K562 (cell line): ENCODE results near the gene NUSAP1. TPM values are rescaled to one million over a fixed set of nuclear protein-coding genes. Genes with fewer than 3 reads are reported as not detected.

Source experiments
- BRD4 ChIP-seq: fragments of 200-600 bp; sonication (generic); IDR thresholded peaks from 2 replicates; pipeline ENCODE4 v1.6.1; 2017; ENCODE audit warnings: inconsistent platforms
- CHD1 ChIP-seq: fragments of 200-600 bp; sonication (generic); IDR thresholded peaks from one replicate; pipeline ENCODE4 v1.6.1; 2012; ENCODE audit warnings: mild to moderate bottlenecking, moderate library complexity, low read length, inconsistent platforms
- ETS2 ChIP-seq: IDR thresholded peaks from 2 replicates; pipeline ENCODE4 v1.6.1; 2016; ENCODE audit warnings: borderline replicate concordance, missing genetic modification characterization, mild to moderate bottlenecking, moderate library complexity, missing compliant biosample characterization; ENCODE audit not compliant: poor library complexity, severe bottlenecking
- HLTF ChIP-seq: fragments of 450-650 bp; IDR thresholded peaks from 2 replicates; pipeline ENCODE4 v1.6.1; 2016
- KDM5B ChIP-seq: fragments of 200-600 bp; sonication (generic); IDR thresholded peaks from 2 replicates; pipeline ENCODE4 v1.6.1; 2012; ENCODE audit warnings: low read depth, mild to moderate bottlenecking, moderate library complexity, low read length, control low read depth, inconsistent platforms; ENCODE audit not compliant: insufficient replicate concordance
- L3MBTL2 ChIP-seq: fragments of 450-650 bp; IDR thresholded peaks from 2 replicates; pipeline ENCODE4 v1.6.1; 2016; ENCODE audit warnings: mild to moderate bottlenecking, moderate library complexity
- NBN ChIP-seq: fragments of 450-650 bp; IDR thresholded peaks from 2 replicates; pipeline ENCODE4 v1.6.1; 2016; ENCODE audit warnings: low read depth, mild to moderate bottlenecking
- NFRKB ChIP-seq: fragments of 450-650 bp; IDR thresholded peaks from 2 replicates; pipeline ENCODE4 v1.6.1; 2016; ENCODE audit warnings: low read depth
- POLR2B ChIP-seq: fragments of 450-650 bp; IDR thresholded peaks from 2 replicates; pipeline ENCODE4 v1.6.1; 2018; ENCODE audit warnings: low read depth; ENCODE audit not compliant: partially characterized antibody
- RCOR1 ChIP-seq, 2 experiments: IDR thresholded peaks; 2 replicates each; pipeline ENCODE4 v1.6.1; 2012; ENCODE audit warnings: low read depth in 2 of 2, low read length in 2 of 2, borderline replicate concordance in 1 of 2, improper control_type of control experiment in 1 of 2
- SRSF3 ChIP-seq: fragments of 200-400 bp; formaldehyde crosslinking; IDR thresholded peaks from 2 replicates; pipeline ENCODE4 v1.6.1; 2016; ENCODE audit warnings: mild to moderate bottlenecking, low read length, moderate library complexity; ENCODE audit not compliant: insufficient read depth
- TEAD4 ChIP-seq, 2 experiments: sonication (generic) in 1 of 2; formaldehyde crosslinking in 1 of 2; IDR thresholded peaks; 2 replicates each; pipeline versions ENCODE4 v1.6.1 to v1.8.0; 2012 to 2022; ENCODE audit warnings: borderline replicate concordance in 1 of 2, inconsistent platforms in 1 of 2, low read length in 1 of 2, mild to moderate bottlenecking in 1 of 2, missing genetic modification reagents in 1 of 2
- ZEB2 ChIP-seq: fragments of 450-650 bp; IDR thresholded peaks from 2 replicates; pipeline ENCODE4 v1.6.1; 2016
- ZKSCAN3 ChIP-seq: fragments of 250-450 bp; sonication (Bioruptor Pico); IDR thresholded peaks from 2 replicates; pipeline ENCODE4 v1.4.0; 2020
- ZNF282 ChIP-seq: sonication (generic); formaldehyde crosslinking; IDR thresholded peaks from 2 replicates; pipeline ENCODE4 v1.8.1; 2023; ENCODE audit warnings: missing genetic modification reagents
- ZNF431 ChIP-seq: sonication (generic); formaldehyde crosslinking; IDR thresholded peaks from 2 replicates; pipeline ENCODE4 v1.8.0; 2022; ENCODE audit warnings: mild to moderate bottlenecking, missing genetic modification reagents
- polyA plus RNA-seq, 8 experiments: library from polyadenylated mRNA; depleted of rRNA in 4 of 8; stranded (reverse) in 5 of 8; unstranded in 3 of 8; fragments of >200 nt; fragmentation: Nextera tagmentation in 2 of 8; fragmentation: Illumina TruSeq in 1 of 8; extraction: Ambion mirVana in 2 of 8; extraction: Trizol in 1 of 8; gene quantifications; 2 replicates each; pipeline versions ENCODE4 v1.2.1 to v1.2.3, GENCODE V29; 2011 to 2014; ENCODE audit warnings: inconsistent platforms in 1 of 8, missing spikeins in 1 of 8
- total RNA-seq, 7 experiments: library from RNA; depleted of rRNA in 6 of 7; stranded (reverse); fragments of >200 nt in 6 of 7; fragmentation: Illumina TruSeq in 2 of 7; extraction: Trizol in 2 of 7; gene quantifications; 2 replicates each; pipeline versions ENCODE4 v1.2.1 to v1.2.3, GENCODE V29; 2011 to 2021; ENCODE audit warnings: low replicate concordance in 1 of 7
- TF ChIP-seq, protein P1 (sequence below), 2 experiments: fragments of 450-650 bp; conservative IDR thresholded peaks; 2 replicates each; pipeline ENCODE4 v1.6.1; 2017; ENCODE audit warnings: mild to moderate bottlenecking in 2 of 2, moderate library complexity in 2 of 2
- TF ChIP-seq, protein P2 (sequence below): IDR thresholded peaks from 2 replicates; pipeline ENCODE4 v1.6.1; 2011; ENCODE audit not compliant: insufficient read length; ENCODE audit errors: extremely low read depth
- TF ChIP-seq, protein P3 (sequence below): fragments of 450-650 bp; IDR thresholded peaks from 2 replicates; pipeline ENCODE4 v1.6.1; 2016
- TF ChIP-seq, protein P4 (sequence below): fragments of 450-650 bp; IDR thresholded peaks from 2 replicates; pipeline ENCODE4 v1.6.1; 2017; ENCODE audit warnings: antibody characterized with exemption, mild to moderate bottlenecking

NUSAP1 gene
- total and polyA plus RNA-seq, 9 of the 15 experiments (the other 6 are each of a cell fraction or from before 2014, with no cell fraction given): 119 to 266 (median 227) TPM

DNA sequence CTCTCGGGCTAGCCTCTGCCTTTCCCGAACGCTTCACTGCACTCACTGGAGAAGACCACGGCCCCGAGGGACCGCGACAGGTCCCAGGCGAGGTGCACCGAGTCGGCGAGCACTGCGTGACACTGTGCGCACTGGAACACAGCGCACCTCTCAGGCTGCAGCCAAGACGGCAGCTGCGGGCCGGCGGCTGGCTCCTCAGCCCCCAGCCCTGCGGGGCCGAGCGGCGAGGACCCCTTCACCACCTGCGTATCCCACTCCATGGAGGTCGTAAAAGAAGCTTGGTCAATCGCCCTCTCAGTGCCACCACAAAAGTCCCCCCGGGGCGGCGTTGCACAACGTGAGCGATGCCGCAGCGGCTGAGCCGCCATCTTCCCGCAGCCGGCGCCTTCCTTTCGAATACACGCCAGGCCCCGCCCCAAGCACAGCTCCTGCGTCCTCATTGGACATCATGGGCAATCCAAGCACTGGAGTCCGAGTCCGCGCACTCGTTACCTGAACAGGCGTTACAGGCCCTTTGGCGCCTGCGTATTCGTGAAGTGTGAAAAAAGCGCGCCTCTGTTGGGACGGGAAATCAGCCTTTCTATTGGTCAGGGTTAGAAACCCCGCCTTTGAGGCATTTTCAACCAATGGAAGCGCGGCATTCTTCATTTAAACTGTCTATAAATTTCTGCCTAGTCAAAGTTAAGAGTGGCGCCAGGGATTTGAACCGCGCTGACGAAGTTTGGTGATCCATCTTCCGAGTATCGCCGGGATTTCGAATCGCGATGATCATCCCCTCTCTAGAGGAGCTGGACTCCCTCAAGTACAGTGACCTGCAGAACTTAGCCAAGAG lies at the start of gene NUSAP1, which contains the start of gene OIP5 (continued):
- TF ChIP-seq, protein P1, sequence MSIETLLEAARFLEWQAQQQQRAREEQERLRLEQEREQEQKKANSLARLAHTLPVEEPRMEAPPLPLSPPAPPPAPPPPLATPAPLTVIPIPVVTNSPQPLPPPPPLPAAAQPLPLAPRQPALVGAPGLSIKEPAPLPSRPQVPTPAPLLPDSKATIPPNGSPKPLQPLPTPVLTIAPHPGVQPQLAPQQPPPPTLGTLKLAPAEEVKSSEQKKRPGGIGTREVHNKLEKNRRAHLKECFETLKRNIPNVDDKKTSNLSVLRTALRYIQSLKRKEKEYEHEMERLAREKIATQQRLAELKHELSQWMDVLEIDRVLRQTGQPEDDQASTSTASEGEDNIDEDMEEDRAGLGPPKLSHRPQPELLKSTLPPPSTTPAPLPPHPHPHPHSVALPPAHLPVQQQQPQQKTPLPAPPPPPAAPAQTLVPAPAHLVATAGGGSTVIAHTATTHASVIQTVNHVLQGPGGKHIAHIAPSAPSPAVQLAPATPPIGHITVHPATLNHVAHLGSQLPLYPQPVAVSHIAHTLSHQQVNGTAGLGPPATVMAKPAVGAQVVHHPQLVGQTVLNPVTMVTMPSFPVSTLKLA (conservative IDR thresholded peaks at IDR 0.05): peak; percentile 52 to 87
- no peak; the same call in 1 of the 2 replicates for TF ChIP-seq TEAD4 (IDR thresholded peaks at IDR 0.05; ENCODE audit: low read length)
- no peak for TF ChIP-seq TEAD4 (CRISPR knock-in tag; IDR thresholded peaks at IDR 0.05; ENCODE audit: borderline replicate concordance)
- TF ChIP-seq ZEB2: peak; percentile 15
- TF ChIP-seq, protein P2, sequence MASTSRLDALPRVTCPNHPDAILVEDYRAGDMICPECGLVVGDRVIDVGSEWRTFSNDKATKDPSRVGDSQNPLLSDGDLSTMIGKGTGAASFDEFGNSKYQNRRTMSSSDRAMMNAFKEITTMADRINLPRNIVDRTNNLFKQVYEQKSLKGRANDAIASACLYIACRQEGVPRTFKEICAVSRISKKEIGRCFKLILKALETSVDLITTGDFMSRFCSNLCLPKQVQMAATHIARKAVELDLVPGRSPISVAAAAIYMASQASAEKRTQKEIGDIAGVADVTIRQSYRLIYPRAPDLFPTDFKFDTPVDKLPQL: peak; percentile 62
- 0 out of 2 replicates have a peak, but pooled peaks have one; percentile 56 for TF ChIP-seq SRSF3
- TF ChIP-seq POLR2B: peak; percentile 90
- TF ChIP-seq NBN: no peak; the same call in 1 of the 2 replicates
- peak; percentile 86; the same call in 1 of the 2 replicates for TF ChIP-seq HLTF
- peak; percentile 95 for TF ChIP-seq CHD1
- peak in 1 of 2 experiments; percentile 2; a peak in 1 of 4 replicates for TF ChIP-seq RCOR1 (IDR thresholded peaks at IDR 0.05; ENCODE audit: borderline replicate concordance in 1 of 2, low read depth in 2 of 2, low read length in 2 of 2)
- peak; percentile 58; the same call in 1 of the 2 replicates for TF ChIP-seq BRD4
- no peak for TF ChIP-seq ZNF282 (CRISPR knock-in tag)
- TF ChIP-seq, protein P3, sequence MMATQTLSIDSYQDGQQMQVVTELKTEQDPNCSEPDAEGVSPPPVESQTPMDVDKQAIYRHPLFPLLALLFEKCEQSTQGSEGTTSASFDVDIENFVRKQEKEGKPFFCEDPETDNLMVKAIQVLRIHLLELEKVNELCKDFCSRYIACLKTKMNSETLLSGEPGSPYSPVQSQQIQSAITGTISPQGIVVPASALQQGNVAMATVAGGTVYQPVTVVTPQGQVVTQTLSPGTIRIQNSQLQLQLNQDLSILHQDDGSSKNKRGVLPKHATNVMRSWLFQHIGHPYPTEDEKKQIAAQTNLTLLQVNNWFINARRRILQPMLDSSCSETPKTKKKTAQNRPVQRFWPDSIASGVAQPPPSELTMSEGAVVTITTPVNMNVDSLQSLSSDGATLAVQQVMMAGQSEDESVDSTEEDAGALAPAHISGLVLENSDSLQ: peak; percentile 84
- TF ChIP-seq ZKSCAN3 (CRISPR knock-in tag): peak; percentile 89
- TF ChIP-seq, protein P4, sequence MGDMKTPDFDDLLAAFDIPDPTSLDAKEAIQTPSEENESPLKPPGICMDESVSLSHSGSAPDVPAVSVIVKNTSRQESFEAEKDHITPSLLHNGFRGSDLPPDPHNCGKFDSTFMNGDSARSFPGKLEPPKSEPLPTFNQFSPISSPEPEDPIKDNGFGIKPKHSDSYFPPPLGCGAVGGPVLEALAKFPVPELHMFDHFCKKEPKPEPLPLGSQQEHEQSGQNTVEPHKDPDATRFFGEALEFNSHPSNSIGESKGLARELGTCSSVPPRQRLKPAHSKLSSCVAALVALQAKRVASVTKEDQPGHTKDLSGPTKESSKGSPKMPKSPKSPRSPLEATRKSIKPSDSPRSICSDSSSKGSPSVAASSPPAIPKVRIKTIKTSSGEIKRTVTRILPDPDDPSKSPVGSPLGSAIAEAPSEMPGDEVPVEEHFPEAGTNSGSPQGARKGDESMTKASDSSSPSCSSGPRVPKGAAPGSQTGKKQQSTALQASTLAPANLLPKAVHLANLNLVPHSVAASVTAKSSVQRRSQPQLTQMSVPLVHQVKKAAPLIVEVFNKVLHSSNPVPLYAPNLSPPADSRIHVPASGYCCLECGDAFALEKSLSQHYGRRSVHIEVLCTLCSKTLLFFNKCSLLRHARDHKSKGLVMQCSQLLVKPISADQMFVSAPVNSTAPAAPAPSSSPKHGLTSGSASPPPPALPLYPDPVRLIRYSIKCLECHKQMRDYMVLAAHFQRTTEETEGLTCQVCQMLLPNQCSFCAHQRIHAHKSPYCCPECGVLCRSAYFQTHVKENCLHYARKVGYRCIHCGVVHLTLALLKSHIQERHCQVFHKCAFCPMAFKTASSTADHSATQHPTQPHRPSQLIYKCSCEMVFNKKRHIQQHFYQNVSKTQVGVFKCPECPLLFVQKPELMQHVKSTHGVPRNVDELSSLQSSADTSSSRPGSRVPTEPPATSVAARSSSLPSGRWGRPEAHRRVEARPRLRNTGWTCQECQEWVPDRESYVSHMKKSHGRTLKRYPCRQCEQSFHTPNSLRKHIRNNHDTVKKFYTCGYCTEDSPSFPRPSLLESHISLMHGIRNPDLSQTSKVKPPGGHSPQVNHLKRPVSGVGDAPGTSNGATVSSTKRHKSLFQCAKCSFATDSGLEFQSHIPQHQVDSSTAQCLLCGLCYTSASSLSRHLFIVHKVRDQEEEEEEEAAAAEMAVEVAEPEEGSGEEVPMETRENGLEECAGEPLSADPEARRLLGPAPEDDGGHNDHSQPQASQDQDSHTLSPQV: no peak
- peak; percentile 79 for TF ChIP-seq L3MBTL2
- TF ChIP-seq ETS2: no peak
- peak; percentile 89; the same call in 1 of the 2 replicates for TF ChIP-seq NFRKB
- 0 out of 2 replicates have a peak, but pooled peaks have one; percentile 6 for TF ChIP-seq ZNF431 (CRISPR knock-in tag)
- TF ChIP-seq KDM5B: peak; percentile 99
